Osteoblast (primary cell): ENCODE measurements around the gene ADAMTS13. TPM values are rescaled to one million over a fixed set of nuclear protein-coding genes. Genes with fewer than 3 reads are reported as not detected.

ENCODE experiments used
- total RNA-seq: library from RNA; depleted of rRNA; stranded (reverse); fragments of >200 nt; gene quantifications from 2 replicates; pipeline ENCODE4 v1.2.3, GENCODE V29; 2012

ADAMTS13 gene
- total RNA-seq, 1 donor, result 1.4 TPM

Other genes starting within 250 kb of the ADAMTS13 start
- gene OBP2B, start 213.1 kb upstream of the ADAMTS13 start, total RNA-seq, result not detected in 2 replicates
- gene ABO, start 147.2 kb upstream of the ADAMTS13 start, total RNA-seq, result not detected in 2 replicates
- gene SURF6, start 86.2 kb upstream of the ADAMTS13 start, total RNA-seq, result 5.9 and 7.6 TPM in 2 replicates
- gene MED22, start 74.2 kb upstream of the ADAMTS13 start, total RNA-seq, result 14.5 and 15.3 TPM in 2 replicates
- gene RPL7A, start 74.1 kb upstream of the ADAMTS13 start, total RNA-seq, result 1,638 and 1,763 TPM in 2 replicates
- gene SURF1, start 65.9 kb upstream of the ADAMTS13 start, total RNA-seq, result 21.0 and 24.8 TPM in 2 replicates
- 10.3 and 15.2 TPM in 2 replicates for gene SURF2, start 65.8 kb upstream of the ADAMTS13 start, total RNA-seq
- 366 and 392 TPM in 2 replicates for gene SURF4, start 46.3 kb upstream of the ADAMTS13 start, total RNA-seq
- 0.72 and 1.2 TPM in 2 replicates for gene STKLD1, start 46.0 kb upstream of the ADAMTS13 start, total RNA-seq
- 10.6 and 11.9 TPM in 2 replicates for gene REXO4, start 4.4 kb upstream of the ADAMTS13 start, total RNA-seq
- 8.0 and 9.0 TPM in 2 replicates for gene CACFD1, start 37.6 kb downstream of the ADAMTS13 start, total RNA-seq
- 25.3 TPM in 2 replicates for gene SLC2A6, start 56.7 kb downstream of the ADAMTS13 start, total RNA-seq
- gene MYMK, start 102.6 kb downstream of the ADAMTS13 start, total RNA-seq, result not detected in 2 replicates
- gene ADAMTSL2, start 112.3 kb downstream of the ADAMTS13 start, total RNA-seq, result under 0.01 and 0.29 TPM in 2 replicates
- not detected in 2 replicates for gene FAM163B, start 187.0 kb downstream of the ADAMTS13 start, total RNA-seq
- gene DBH, start 214.0 kb downstream of the ADAMTS13 start, total RNA-seq, result not detected in 2 replicates